ENCODE measurements around the gene ZNF827.

DNA sequence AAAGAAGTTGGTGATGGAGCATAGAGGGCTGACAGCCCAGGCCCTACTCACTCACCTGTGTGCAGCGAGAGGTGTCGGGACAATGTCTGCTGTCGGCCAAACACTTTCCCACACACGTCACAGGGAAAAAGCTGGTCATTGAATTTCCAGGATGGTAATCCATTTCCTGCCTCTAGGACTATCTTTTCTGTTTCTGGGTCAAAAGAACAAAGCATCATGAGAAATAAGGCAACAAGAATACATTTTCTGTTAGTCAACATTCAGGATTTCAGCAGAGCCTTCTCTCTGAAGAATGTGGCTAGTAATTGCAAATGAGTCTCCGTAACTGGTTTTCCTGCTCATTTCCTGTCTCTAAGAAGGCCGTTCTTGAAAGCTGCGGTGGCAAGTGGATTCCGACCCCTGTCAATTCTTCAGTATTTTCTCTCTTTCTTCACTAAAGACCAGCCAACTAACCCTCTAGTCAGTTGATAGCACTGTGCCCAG, 159.3 kb downstream of the ZNF827 start:
- TF ChIP-seq CTCF (IDR thresholded peaks at IDR 0.05; ENCODE audit: poor library complexity, severe bottlenecking) (no peak), RAD21 (conservative IDR thresholded peaks at IDR 0.05) (no peak), EZH2 (IDR thresholded peaks at IDR 0.05; ENCODE audit: borderline replicate concordance, insufficient read depth, low read length, poor library complexity, severe bottlenecking) (no peak)
- TF ChIP-seq, protein P1, sequence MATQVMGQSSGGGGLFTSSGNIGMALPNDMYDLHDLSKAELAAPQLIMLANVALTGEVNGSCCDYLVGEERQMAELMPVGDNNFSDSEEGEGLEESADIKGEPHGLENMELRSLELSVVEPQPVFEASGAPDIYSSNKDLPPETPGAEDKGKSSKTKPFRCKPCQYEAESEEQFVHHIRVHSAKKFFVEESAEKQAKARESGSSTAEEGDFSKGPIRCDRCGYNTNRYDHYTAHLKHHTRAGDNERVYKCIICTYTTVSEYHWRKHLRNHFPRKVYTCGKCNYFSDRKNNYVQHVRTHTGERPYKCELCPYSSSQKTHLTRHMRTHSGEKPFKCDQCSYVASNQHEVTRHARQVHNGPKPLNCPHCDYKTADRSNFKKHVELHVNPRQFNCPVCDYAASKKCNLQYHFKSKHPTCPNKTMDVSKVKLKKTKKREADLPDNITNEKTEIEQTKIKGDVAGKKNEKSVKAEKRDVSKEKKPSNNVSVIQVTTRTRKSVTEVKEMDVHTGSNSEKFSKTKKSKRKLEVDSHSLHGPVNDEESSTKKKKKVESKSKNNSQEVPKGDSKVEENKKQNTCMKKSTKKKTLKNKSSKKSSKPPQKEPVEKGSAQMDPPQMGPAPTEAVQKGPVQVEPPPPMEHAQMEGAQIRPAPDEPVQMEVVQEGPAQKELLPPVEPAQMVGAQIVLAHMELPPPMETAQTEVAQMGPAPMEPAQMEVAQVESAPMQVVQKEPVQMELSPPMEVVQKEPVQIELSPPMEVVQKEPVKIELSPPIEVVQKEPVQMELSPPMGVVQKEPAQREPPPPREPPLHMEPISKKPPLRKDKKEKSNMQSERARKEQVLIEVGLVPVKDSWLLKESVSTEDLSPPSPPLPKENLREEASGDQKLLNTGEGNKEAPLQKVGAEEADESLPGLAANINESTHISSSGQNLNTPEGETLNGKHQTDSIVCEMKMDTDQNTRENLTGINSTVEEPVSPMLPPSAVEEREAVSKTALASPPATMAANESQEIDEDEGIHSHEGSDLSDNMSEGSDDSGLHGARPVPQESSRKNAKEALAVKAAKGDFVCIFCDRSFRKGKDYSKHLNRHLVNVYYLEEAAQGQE (IDR thresholded peaks at IDR 0.05; ENCODE audit: borderline replicate concordance): no peak

Measured in neural cell (in vitro differentiated cells).